ENCODE data around the gene CCNJL.
"Not testable (repeated sequence)": the region's sequence is repeated elsewhere in the genome, so short reads cannot be mapped to it uniquely, and the experiment has no call there.

CCNJL gene

DNA sequence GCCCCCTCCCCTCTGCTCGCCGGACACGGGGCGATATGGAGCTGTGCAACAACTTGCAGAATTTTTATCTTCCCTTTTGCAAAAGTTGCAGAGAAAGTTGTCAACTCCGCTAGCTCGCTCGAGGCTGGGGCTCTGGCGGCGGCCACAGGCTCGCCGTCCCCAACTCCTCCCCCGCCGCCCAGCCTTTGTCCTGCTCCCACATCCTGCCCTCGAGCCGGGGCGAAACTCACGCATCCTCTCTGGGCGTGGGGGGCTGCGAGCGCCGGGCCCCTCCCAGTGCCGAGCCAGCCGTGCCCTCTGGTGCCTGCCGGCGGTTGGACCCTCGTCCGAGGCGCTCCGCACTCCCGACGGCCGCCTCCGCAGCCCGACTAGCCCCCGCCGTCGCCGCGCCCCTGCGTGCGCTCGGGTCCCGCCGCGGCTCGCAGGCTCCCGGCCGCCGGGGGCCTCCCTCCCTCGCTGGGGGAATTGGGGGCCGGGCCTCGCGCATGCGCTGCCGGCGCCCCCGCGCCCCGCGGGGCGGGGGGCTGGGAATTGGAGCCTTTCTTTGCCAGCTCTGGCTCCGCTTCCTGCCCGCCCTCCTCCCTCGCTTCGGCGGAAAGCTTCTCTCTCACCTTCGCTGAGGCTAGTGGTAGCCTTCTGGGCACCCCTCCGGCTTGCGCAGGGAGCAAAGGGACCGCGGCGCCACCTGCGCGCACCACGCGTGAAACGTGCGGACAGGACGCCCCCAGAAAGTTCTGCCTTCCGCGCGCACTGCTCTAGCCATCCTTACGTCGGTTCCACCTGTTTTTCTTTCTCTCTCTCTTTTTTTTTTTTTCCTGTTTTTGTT, at the start of gene CCNJL:
TSS of gene CCNJL (minus strand) at position 431 of the 826 bp plus-strand sequence. CDS start 641 bp downstream, outside the sequence.
- DNase-seq = peak; percentile 59

DNA sequence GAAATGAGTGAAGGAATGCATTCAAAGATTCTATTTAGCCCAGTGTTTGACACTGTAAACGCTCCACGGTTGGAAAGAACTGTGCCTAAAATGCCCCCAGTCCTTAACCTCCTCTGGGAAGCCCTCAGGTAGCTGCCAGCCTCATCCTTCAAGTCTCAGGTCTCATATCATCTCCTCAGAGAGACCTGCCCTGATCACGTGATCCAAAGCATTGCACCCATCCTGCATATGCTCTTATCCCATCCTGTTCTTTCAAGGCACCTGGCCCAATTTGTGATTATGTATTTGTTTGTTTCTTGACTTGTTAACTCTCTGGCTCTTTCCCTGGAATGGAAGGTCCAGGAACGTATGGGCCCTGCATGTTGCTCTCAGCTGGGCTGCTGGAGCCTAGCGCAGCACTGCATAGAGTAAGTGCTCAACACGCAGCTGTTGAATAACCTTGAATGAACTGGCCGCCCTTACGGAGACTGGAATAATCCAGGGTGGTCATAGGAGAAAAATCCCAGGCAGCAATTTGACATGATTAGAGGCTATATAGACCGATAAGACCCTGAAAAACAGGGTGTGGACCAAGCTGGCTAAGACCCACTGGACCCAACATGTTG, 49.4 kb upstream of the CCNJL start:
- DNase-seq = no peak

DNA sequence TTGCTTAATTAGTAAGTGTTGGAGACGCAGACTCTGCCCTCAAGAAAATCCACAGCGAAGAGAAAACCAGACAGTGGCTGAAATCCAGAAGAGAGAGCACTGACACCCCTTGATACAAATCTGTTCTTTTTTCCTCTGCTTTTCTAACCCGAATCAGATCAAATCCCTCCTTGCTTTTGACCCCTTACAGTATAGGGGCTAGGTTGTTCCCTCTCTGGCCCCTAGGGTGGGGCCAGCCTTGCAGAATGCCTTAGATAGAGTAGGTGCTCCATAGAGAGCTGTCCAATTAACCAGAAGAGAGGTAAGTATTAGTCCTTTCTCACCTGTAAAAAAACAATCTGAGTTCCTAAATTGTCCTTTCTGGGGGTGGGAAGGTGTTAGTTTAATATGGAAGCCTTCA, 47.9 kb upstream of the CCNJL start:
- no peak for DNase-seq

DNA sequence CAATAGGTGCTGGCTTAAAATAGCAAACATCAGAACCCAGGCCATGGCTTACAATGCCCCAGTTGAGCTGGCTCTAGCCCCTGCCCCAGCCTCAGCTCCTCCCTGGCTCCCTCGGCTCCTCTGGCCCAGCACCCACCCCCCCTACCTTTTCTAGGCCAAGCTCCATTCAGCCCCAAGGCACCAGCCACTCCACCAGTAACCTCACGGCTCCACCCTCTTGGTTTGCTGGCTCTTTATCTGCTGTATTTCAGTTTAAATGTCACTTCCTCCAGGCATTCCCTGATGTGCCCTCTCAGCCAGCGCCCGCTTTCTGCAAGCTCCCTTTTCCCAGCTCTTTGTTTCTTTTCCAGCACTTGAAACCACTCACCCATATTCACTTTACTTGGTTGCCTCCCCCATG, 47.5 kb upstream of the CCNJL start:
- no peak for DNase-seq

DNA sequence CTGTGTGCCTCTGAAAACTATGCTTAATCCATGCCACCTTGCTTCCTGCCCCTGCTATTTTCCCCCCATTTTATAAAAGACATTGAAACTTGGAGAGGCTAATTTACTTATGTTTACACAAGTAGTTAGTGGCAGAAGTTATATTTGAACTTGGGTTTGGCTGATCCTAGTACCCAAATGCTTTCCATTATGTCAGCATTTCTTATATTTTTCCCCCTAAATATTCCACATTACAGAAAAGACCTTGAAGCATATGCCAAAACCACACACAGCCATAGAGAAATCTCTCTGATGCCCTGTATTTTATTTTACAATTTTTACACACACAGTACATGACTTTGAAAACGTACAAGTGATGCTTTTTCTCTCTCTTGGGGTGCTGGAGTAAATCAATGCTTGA, 46.9 kb upstream of the CCNJL start:
- no peak for DNase-seq

DNA sequence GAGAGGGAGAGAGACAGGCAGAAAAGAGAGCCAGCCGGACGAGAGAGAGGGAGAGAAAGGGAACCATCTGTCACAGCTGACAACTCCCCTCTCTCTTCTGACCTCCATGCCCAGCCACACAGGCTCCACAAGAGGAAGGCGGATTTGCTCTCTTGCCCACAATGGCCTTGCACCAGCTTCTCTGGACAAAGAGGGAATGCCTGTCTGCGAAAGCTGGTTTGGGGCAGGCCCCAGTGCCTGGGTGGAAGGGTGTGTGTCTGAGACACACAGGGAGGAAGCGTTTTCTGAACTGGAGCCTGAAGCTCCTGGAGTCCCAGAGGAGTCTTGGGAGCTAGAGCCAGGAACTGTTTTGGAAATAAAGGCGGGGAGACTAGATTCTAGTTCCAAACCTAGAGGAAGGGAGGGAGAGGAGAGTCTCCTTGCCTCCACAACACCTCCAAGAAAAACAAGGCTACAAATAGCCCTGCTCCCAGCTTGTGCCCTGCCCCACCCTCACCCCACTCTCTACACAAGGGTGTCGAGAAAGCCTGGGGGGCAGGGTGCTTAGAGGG, 45.6 kb upstream of the CCNJL start:
- DNase-seq = no peak

GRCh38 chr5:160357394-160357793, 45.0 kb upstream of the CCNJL start:
- no peak for DNase-seq

DNA sequence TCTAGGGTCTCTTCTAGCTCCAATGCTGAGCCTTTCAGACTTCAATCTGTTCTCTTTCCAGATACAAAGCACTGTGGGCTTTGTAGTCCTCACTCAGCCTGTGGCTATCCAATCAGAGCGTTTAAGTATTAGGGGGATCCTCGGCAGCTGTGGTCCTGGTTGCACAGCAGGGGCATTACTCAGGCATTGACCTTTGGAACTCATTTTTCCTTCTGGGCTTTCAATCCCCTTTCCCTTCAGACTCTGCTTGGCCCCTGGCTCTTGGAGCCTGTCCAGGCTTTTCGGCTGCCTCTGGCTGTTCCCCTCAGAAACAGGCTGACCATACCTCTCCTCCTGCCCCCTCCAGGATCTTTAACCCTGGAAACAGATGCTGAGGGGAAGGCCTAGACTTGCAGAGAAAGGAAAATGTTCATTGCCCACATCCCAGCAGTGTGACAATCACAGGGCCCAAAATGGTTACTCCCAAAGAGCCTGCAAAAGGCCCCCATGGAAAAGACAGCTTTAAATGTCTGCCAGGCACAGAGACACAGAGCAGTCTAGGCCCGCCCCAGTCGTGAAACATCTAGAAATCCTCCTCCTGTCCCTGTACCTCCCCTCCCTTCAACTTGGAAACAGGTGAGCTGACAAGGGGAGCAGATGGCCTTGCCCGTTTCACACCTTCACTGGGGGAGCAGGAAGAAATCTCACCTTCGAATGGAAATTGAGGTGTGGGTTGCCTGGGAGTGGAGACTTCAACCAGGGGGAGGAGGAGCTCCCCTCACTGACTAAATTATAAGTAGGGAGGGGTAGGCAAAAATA, 44.4 kb upstream of the CCNJL start:
- DNase-seq = no peak

DNA sequence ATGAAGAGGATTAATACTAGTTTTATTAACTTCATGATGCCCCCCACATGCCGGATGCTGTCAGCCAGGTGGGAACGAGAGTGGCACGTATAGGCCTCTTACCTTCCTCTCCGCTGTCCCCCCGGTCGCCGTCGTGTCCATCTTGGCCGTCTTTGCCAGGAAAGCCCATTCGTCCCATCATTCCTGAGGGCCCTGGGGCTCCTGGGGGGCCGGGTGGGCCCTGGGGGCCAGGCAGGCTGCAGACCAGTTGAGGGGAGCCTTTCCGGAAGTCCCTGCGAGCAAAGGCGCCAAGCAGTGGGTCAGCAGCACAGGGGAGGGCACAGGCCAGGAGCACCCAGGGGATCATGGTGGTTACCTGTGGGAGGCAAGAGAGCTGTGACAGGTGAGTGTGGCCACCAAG, 42.3 kb upstream of the CCNJL start:
- DNase-seq = no peak

DNA sequence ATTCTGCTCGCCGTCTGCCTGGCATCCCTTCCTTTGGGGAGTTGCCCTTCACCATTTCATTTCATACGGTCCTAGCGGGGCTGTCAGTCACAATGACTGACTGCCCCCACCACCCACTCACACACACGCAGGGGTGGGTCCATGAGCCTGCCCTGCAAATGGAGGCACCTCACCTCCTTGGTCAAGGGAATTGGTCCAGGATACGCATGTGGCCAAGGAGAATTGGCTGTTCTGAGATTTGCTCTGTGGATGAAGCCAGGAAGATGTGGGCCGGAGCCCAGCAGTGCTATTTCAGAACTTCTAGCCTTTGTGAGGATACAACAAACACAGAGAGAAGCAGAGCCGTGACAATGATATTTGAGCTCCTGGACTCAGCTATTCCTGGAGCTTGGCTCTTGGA, 41.0 kb upstream of the CCNJL start:
- no peak for DNase-seq

- no peak for DNase-seq
Measured at GRCh38 chr5:160352308-160352707, 39.9 kb upstream of the CCNJL start.

- no peak for DNase-seq
Measured at GRCh38 chr5:160349935-160350303, 37.6 kb upstream of the CCNJL start.

DNA sequence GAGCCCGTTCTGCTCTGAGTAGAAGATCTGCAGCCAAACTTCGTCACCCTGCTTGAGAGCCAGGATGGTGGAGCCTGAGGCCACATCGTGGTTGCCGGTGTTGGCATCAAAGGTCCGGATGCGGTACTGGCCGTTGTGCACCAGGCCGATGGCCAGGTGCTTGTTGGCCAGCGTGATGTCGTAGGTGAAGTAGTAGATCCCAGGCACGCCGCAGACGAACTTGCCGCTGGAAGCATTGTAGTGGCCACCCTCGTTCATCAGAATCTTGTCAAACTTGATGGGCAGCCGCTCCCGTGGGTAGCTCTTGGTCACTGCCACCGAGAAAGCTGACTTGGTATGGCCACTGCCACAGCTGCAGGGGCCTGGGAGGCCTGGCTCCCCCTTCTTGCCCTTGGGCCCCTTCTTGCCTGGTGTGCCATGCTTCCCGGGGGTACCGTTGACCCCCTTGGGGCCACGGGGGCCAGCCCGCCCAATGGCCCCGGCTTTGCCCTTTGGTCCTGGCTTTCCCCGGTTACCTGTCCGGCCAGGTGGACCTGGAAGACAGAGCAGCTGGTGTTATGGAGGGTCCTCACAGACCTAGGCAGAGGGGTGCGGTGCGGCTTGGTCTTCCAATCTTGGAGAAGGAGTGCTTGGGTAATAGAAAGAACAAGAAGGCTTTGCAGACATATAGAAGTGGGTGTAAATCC, 37.0 kb upstream of the CCNJL start:
- DNase-seq = no peak

- no peak for DNase-seq
Measured at GRCh38 chr5:160348080-160348479, 35.7 kb upstream of the CCNJL start.

DNA sequence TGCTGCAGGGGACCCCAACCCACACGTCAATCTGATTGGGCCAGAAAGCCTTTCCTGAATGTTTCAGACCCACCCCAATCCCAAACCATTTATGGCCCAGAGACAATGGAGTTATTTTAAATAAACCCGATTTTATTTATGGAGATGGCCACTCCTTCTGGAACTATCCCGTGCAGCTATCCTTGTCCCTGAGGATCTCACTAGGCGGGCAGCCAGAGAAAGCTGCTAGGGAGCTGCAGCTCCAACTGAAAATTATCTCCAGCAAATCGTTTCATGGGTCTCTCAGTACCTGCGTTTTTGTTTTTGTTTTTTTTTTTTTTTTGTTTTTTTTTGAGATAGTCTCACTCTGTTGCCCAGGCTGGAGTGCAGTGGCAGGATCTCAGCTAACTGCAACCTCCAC, 35.1 kb upstream of the CCNJL start:
- no peak for DNase-seq

- DNase-seq = no peak
Measured at GRCh38 chr5:160342413-160342941, 30.1 kb upstream of the CCNJL start.

GRCh38 chr5:160341309-160341870, 29.0 kb upstream of the CCNJL start:
- no peak for DNase-seq

DNA sequence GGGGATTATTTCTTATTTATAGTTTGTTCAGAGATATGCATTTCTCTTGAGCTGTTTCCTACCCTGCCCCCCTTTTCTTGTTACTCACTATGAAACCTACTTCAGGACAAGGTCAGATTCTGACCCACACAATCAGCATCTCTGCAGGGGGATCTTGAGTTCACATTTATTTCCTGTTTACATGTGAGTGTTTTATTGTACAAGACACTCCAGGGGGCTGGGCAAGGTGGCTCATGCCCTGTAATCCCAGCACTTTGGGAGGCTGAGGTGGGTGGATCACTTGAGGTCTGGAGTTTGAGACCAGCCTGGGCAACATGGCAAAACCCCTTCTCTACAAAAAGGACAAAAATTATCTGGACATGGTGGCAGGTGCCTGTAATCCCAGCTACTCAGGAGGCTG, 28.1 kb upstream of the CCNJL start:
- not testable (repeated sequence) for DNase-seq

DNA sequence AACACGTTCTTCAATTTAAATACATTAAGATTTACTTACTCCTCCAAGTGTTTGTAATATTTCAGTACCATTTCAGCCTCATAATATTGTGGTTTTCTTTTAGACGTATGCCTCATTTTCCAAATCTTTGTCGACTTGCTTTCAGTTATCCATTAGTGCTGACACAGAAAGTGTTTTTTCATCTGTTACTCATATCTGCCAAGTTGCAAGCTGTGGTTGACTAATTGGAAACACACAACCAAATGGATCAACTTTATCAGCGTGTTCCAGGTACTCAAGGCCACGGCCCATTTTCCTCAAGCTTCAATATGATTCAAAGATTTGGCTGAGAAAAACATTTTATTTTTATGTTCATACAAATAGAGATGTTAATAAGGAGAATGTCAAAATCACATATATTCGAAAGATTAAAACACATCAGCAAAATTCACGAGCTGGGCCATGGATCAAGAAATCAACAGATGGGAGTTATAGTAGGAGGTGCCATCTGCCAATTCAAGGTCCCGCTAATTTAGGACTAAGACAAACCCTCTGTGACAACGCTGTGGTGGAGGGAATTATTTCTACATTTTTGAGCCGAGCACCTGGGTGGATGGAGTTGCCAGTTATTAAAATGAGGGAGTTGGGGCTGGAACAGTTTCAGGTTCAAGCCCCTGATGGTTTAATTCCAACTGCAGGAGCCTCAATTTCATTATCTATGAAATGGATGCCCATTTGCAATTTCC, 27.2 kb upstream of the CCNJL start:
- no peak for DNase-seq

DNA sequence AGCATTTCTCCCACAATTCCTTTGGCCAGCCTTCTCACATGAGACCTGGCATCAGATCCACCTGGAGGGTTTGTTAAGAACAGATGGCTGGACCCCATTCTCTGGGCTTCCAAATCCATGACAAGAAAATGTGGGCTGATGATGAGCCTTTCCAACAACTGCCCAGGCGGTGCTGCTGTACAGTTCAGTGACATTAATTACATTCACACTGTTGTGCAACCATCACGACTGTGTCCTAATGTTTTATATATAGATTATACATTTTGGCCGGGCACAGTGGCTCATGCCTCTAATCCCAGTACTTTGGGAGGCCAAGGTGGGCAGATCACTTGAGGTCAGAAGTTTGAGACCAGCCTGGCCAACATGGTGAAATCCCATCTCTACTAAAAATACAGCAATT, 22.4 kb upstream of the CCNJL start:
- DNase-seq = not testable (repeated sequence)

GRCh38 chr5:160333721-160334120, 21.4 kb upstream of the CCNJL start:
- no peak for DNase-seq

DNA sequence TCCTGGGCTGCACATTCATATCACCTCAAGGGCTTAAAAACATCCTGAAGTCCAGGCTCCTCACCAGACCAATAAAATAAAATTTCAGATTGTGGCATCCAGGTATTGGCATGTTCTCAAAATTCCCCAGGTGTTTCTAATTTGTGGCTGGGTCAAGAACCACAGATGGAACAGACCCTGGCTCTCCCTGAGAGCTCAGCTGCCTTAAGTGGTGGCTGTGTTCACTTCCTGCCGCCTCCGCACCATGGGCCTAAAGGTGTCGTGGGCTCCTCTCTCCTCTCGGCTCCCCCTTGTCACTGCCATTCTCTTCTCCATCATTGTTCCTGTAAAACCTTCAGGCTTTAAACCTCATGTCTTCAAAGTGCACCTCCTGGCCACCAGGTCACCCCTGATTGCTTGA, 17.8 kb upstream of the CCNJL start:
- DNase-seq = no peak

Measured in NCI-H2081 treated with DMSO at 0.1 percent for 48 hours (cell line).